GM23338 (cell line): ENCODE measurements around the gene TMEM154. TPM values are rescaled to one million over a fixed set of nuclear protein-coding genes. Genes with fewer than 3 reads are reported as not detected.
"Not testable (repeated sequence)": the region's sequence is repeated elsewhere in the genome, so short reads cannot be mapped to it uniquely, and the experiment has no call there.

ENCODE experiments used
- ATAC-seq: fragments of 200-7000 bp; cut with Tn5 transposase; 3 replicates; pipeline ENCODE4 v1.9.1; 2020
- DNase-seq: peaks from one replicate; pipeline ENCODE4 v3.0.0-alpha.2; 2015; ENCODE audit warnings: low spot score
- H2AFZ ChIP-seq: fragments of 200-600 bp; sonication (generic); 2 replicates; pipeline ENCODE4 v1.8.0; 2016; ENCODE audit warnings: antibody characterized with exemption, mild to moderate bottlenecking, moderate library complexity
- H3F3A ChIP-seq: fragments of 200-600 bp; sonication (generic); replicated peaks from 2 replicates; pipeline ENCODE4 v1.8.0; 2017; ENCODE audit warnings: antibody characterized with exemption, mixed run types, low read depth
- H3K27ac ChIP-seq: fragments of 200-600 bp; sonication (generic); 2 replicates; pipeline ENCODE4 v1.6.1; 2016; ENCODE audit warnings: low read depth
- H3K27me3 ChIP-seq: fragments of 200-600 bp; sonication (generic); 2 replicates; pipeline ENCODE4 v1.8.0; 2016; ENCODE audit warnings: mild to moderate bottlenecking, mixed run types, moderate library complexity; ENCODE audit not compliant: insufficient read depth
- H3K36me3 ChIP-seq: fragments of 200-600 bp; sonication (generic); 2 replicates; pipeline ENCODE4 v1.8.0; 2016; ENCODE audit warnings: mild to moderate bottlenecking; ENCODE audit not compliant: insufficient read depth
- H3K4me1 ChIP-seq: fragments of 200-600 bp; sonication (generic); 2 replicates; pipeline ENCODE4 v1.8.0; 2016; ENCODE audit warnings: mild to moderate bottlenecking, moderate library complexity; ENCODE audit not compliant: insufficient read depth
- H3K4me2 ChIP-seq: fragments of 200-600 bp; sonication (generic); 2 replicates; pipeline ENCODE4 v1.7.1; 2017; ENCODE audit warnings: mixed run types
- H3K4me3 ChIP-seq: fragments of 200-600 bp; sonication (generic); 2 replicates; pipeline ENCODE4 v1.6.1; 2016; ENCODE audit warnings: mixed run types
- H3K79me2 ChIP-seq: fragments of 200-600 bp; sonication (generic); replicated peaks from 2 replicates; pipeline ENCODE4 v1.8.0; 2017; ENCODE audit warnings: mild to moderate bottlenecking; ENCODE audit not compliant: insufficient read depth
- H3K9me2 ChIP-seq: fragments of 200-600 bp; sonication (generic); 2 replicates; pipeline ENCODE4 v1.8.0; 2017; ENCODE audit not compliant: insufficient read depth
- H4K20me1 ChIP-seq: fragments of 200-600 bp; sonication (generic); replicated peaks from 2 replicates; pipeline ENCODE4 v1.8.0; 2017; ENCODE audit warnings: mild to moderate bottlenecking; ENCODE audit not compliant: insufficient read depth
- H3K27ac Mint-ChIP-seq: 2 replicates; pipeline ENCODE4 v1.8.0; 2020; ENCODE audit warnings: inconsistent platforms, mild to moderate bottlenecking, moderate library complexity, mixed read lengths
- H3K27me3 Mint-ChIP-seq: 3 replicates; pipeline ENCODE4 v1.8.0; 2022; ENCODE audit warnings: low read depth, mild to moderate bottlenecking, moderate library complexity, mixed read lengths, inconsistent platforms; ENCODE audit not compliant: insufficient read depth, poor library complexity
- H3K36me3 Mint-ChIP-seq: 3 replicates; pipeline ENCODE4 v1.8.0; 2021; ENCODE audit warnings: low read depth, mild to moderate bottlenecking, inconsistent platforms, moderate library complexity, mixed read lengths
- H3K4me1 Mint-ChIP-seq: 3 replicates; pipeline ENCODE4 v1.8.0; 2020; ENCODE audit warnings: mild to moderate bottlenecking, inconsistent platforms, mixed read lengths
- H3K4me3 Mint-ChIP-seq: 3 replicates; pipeline ENCODE4 v1.8.0; 2021; ENCODE audit warnings: moderate library complexity, mild to moderate bottlenecking, inconsistent platforms, mixed read lengths
- H3K9me3 Mint-ChIP-seq: 3 replicates; pipeline ENCODE4 v1.8.0; 2020; ENCODE audit warnings: moderate library complexity, mild to moderate bottlenecking, inconsistent platforms, mixed read lengths
- CREB1 ChIP-seq: fragments of 250-450 bp; sonication (Bioruptor Pico); IDR thresholded peaks from 2 replicates; pipeline ENCODE4 v1.5.0; 2020; ENCODE audit warnings: low read depth, mild to moderate bottlenecking, moderate library complexity
- NANOG ChIP-seq: IDR thresholded peaks from 2 replicates; pipeline ENCODE4 v1.6.1; 2016; ENCODE audit warnings: antibody characterized with exemption, borderline replicate concordance
- POLR2AphosphoS5 ChIP-seq: IDR thresholded peaks from 2 replicates; pipeline ENCODE4 v1.6.1; 2016; ENCODE audit warnings: antibody characterized with exemption, low read depth
- STAT1 ChIP-seq: IDR thresholded peaks from one replicate; pipeline ENCODE4 v1.6.1; 2016; ENCODE audit warnings: antibody characterized with exemption; ENCODE audit not compliant: unreplicated experiment
- ZNF114 ChIP-seq: fragments of 250-450 bp; sonication (Bioruptor Pico); IDR thresholded peaks from 2 replicates; pipeline ENCODE4 v1.5.0; 2020; ENCODE audit warnings: mild to moderate bottlenecking, moderate library complexity
- ZNF331 ChIP-seq: fragments of 250-450 bp; sonication (Bioruptor Pico); IDR thresholded peaks from 2 replicates; pipeline ENCODE4 v1.5.0; 2020; ENCODE audit warnings: low read depth, mild to moderate bottlenecking, moderate library complexity
- polyA plus RNA-seq: library from polyadenylated mRNA; unstranded; fragments of >200 nt; fragmentation: Nextera tagmentation; extraction: Ambion mirVana; gene quantifications from 2 replicates; pipeline ENCODE4 v1.2.1, GENCODE V29; 2016
- total RNA-seq: library from RNA; depleted of rRNA; stranded (reverse); fragments of >200 nt; shearing (Covaris generic); gene quantifications from 2 replicates; pipeline ENCODE4 v1.2.3, GENCODE V29; 2014
- TF ChIP-seq, protein P1 (sequence below), 2 experiments: fragments of 200-600 bp in 1 of 2; sonication (generic) in 1 of 2; conservative IDR thresholded peaks; 2 replicates each; pipeline versions ENCODE4 v1.5.1 to v1.6.1; 2016 to 2017; ENCODE audit warnings: antibody characterized with exemption in 2 of 2, low read depth in 2 of 2, mild to moderate bottlenecking in 2 of 2, moderate library complexity in 1 of 2
- TF ChIP-seq, protein P2 (sequence below): IDR thresholded peaks from one replicate; pipeline ENCODE4 v1.6.1; 2018; ENCODE audit warnings: antibody characterized with exemption; ENCODE audit not compliant: unreplicated experiment

Gene TMEM154
- total and polyA plus RNA-seq, 2 experiments from 2014 or later: 1.0 to 1.7 TPM

DNA sequence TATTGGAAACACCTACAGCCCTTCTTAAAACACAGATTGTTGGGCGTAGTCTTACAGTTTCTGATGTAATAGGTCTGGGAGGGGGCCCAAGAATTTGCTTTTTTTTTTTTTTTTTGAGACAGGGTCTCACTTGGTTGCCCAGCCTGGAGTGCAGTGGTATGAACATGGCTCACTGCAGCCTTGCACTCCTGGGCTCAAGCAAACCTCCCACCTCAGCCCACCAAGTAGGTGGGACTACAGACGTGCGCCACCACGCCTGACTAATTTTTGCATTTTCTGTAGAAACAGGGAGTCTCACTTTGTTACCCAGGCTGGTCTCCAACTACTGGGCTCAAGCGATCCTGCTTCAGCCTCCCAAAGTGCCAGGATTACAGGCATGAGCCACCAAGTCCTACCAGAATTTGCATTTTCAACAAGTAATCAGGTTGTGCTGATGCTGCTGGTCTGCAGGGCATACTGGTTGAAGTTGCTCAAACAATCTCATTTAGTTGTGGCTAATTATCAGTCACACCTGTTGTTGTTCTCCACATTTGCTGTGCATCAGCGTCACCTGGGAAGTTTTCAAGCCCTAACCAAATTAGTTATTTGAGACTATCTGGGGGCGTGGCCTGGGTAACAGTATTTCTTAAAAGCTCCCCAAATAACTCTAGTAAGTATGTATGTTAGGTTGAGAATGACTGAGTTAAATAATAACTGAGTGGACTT, 14.0 kb downstream of the TMEM154 start (continued):
- TF ChIP-seq STAT1 (no peak), ZNF114 (CRISPR knock-in tag) (no peak)
- TF ChIP-seq, protein P1, sequence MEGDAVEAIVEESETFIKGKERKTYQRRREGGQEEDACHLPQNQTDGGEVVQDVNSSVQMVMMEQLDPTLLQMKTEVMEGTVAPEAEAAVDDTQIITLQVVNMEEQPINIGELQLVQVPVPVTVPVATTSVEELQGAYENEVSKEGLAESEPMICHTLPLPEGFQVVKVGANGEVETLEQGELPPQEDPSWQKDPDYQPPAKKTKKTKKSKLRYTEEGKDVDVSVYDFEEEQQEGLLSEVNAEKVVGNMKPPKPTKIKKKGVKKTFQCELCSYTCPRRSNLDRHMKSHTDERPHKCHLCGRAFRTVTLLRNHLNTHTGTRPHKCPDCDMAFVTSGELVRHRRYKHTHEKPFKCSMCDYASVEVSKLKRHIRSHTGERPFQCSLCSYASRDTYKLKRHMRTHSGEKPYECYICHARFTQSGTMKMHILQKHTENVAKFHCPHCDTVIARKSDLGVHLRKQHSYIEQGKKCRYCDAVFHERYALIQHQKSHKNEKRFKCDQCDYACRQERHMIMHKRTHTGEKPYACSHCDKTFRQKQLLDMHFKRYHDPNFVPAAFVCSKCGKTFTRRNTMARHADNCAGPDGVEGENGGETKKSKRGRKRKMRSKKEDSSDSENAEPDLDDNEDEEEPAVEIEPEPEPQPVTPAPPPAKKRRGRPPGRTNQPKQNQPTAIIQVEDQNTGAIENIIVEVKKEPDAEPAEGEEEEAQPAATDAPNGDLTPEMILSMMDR (conservative IDR thresholded peaks at IDR 0.05; ENCODE audit: low read depth in 2 of 2): no peak

DNA sequence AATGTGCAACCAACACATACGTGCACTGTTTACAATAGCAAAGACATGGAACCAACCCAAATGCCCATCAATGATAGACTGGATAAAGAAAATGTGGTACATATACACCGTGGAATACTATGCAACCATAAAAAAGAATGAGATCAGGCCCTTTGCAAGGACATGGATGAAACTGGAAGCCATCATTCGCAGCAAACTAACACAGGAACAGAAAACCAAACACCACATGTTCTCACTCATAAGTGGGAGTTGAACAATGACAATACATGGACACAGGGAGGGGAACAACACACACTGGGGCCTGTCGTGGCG, 15.8 kb downstream of the TMEM154 start:
- not testable (repeated sequence) for H3K4me3 Mint-ChIP-seq, H3K79me2 ChIP-seq, H3K4me3 ChIP-seq, H3K4me2 ChIP-seq, H3K27ac Mint-ChIP-seq, H3K36me3 ChIP-seq, H3K27me3 Mint-ChIP-seq, H3F3A ChIP-seq, H3K27me3 ChIP-seq, ATAC-seq, H3K27ac ChIP-seq, H4K20me1 ChIP-seq, H3K36me3 Mint-ChIP-seq, DNase-seq, H3K9me3 Mint-ChIP-seq, H2AFZ ChIP-seq, H3K9me2 ChIP-seq
- peaks cover 14% of the 10 kb centered on the region for H3K4me1 Mint-ChIP-seq
- peaks cover 26% of the 10 kb centered on the region for H3K4me1 ChIP-seq

DNA sequence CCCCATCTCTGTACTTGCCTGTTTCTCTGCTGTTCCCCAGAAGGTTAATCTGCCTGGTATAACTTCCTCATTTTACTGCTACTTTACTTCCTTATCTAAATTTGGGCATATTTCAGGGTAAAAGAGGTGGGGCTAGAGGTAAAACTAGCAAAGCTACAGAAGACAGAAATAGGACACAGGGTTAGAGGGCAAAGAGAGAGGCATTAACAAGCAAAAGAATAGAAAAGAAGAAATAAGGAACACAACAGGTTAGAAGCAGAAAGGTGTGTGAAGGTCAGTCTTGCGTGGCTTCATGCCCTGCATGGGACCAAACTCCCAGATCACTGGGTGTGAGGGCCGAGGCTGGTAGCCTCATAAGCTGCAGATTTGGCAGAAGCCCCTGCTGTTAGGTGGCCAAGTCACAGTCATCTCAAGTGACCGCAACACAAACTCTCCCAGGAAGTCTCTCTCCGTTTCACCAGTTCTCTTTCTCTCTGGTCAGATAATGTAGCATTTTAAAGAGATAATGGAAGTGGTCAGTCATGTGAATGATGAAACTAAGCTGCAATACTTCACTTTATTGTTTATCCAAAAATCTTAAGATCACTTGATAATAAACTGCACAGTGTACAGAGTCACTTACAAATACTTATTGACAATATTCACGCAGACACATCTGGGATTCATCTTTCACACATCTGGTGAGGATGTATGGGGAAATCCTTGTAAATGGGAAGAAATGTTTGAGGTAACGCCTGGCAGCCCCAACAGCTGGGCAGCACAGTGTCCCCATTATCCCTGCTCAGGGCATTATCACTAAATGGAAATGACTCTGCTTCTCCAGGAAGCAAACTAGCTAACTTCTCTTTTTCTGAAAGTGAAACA, 16.4 kb downstream of the TMEM154 start:
- H3K4me2 ChIP-seq: no peak overlapping the region
- ATAC-seq (no peak), DNase-seq (no peak)
- H3K4me3 ChIP-seq: no peak overlapping the region
- Mint-ChIP-seq H3K9me3 (peaks cover 4% of the 10 kb centered on the region; the same call in 2 of the 3 replicates), H3K36me3 (no peaks in the 10 kb centered on the region), H3K27me3 (peaks cover 2% of the 10 kb centered on the region), H3K4me3 (no peak overlapping the region), H3K27ac (no peak overlapping the region), H3K4me1 (peaks cover 8% of the 10 kb centered on the region)
- TF ChIP-seq ZNF114 (CRISPR knock-in tag): no peak
- no peaks in the 10 kb centered on the region for H3K9me2 ChIP-seq
- H2AFZ ChIP-seq: no peak overlapping the region
- peaks cover 24% of the 10 kb centered on the region for H3K4me1 ChIP-seq
- no peaks in the 10 kb centered on the region for H3K79me2 ChIP-seq
- no peaks in the 10 kb centered on the region for H3K36me3 ChIP-seq
- no peaks in the 10 kb centered on the region for H4K20me1 ChIP-seq
- no peaks in the 10 kb centered on the region for H3F3A ChIP-seq
- H3K27me3 ChIP-seq: no peaks in the 10 kb centered on the region
- H3K27ac ChIP-seq: no peak overlapping the region

DNA sequence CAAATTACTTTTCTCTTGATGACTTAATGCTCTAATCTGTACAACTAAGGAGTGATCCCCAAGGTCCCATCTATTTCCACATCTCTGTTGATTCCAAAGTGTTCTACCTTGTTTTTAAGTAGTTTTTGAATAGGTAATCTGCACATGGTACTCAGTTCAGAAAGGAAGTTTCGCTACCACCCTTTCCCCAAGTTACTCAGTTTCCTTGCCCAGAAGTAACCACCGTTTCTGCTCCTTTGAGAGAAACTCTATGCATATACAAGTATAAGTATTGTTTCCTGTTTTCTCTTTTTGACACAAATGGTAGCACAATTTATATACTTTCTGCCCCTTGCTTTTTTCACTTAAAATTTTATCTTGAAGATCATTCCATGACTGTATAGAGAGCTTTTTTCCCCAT, 18.1 kb downstream of the TMEM154 start:
- Histone ChIP-seq H2AFZ (no peak overlapping the region), H3K4me1 (peaks cover 20% of the 10 kb centered on the region), H3K4me3 (no peak overlapping the region), H3F3A (no peaks in the 10 kb centered on the region), H3K79me2 (no peaks in the 10 kb centered on the region), H4K20me1 (no peaks in the 10 kb centered on the region), H3K27ac (no peak overlapping the region), H3K9me2 (no peaks in the 10 kb centered on the region), H3K27me3 (no peaks in the 10 kb centered on the region), H3K36me3 (no peaks in the 10 kb centered on the region), H3K4me2 (no peak overlapping the region)
- Mint-ChIP-seq H3K27ac (no peak overlapping the region), H3K36me3 (peaks cover 7% of the 10 kb centered on the region; the same call in 1 of the 3 replicates), H3K4me3 (no peak overlapping the region), H3K27me3 (no peaks in the 10 kb centered on the region), H3K9me3 (peaks cover 20% of the 10 kb centered on the region), H3K4me1 (peaks cover 4% of the 10 kb centered on the region)
- DNase-seq: no peak
- no peak for ATAC-seq
- TF ChIP-seq, protein P2, sequence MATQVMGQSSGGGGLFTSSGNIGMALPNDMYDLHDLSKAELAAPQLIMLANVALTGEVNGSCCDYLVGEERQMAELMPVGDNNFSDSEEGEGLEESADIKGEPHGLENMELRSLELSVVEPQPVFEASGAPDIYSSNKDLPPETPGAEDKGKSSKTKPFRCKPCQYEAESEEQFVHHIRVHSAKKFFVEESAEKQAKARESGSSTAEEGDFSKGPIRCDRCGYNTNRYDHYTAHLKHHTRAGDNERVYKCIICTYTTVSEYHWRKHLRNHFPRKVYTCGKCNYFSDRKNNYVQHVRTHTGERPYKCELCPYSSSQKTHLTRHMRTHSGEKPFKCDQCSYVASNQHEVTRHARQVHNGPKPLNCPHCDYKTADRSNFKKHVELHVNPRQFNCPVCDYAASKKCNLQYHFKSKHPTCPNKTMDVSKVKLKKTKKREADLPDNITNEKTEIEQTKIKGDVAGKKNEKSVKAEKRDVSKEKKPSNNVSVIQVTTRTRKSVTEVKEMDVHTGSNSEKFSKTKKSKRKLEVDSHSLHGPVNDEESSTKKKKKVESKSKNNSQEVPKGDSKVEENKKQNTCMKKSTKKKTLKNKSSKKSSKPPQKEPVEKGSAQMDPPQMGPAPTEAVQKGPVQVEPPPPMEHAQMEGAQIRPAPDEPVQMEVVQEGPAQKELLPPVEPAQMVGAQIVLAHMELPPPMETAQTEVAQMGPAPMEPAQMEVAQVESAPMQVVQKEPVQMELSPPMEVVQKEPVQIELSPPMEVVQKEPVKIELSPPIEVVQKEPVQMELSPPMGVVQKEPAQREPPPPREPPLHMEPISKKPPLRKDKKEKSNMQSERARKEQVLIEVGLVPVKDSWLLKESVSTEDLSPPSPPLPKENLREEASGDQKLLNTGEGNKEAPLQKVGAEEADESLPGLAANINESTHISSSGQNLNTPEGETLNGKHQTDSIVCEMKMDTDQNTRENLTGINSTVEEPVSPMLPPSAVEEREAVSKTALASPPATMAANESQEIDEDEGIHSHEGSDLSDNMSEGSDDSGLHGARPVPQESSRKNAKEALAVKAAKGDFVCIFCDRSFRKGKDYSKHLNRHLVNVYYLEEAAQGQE: no peak
- TF ChIP-seq CREB1 (CRISPR knock-in tag) (no peak), NANOG (no peak), POLR2AphosphoS5 (no peak), ZNF114 (CRISPR knock-in tag) (no peak), ZNF331 (CRISPR knock-in tag) (no peak)
